Natural killer cell (primary cell): Measurements from ENCODE around the gene MYH10. TPM values are rescaled to one million over a fixed set of nuclear protein-coding genes. Genes with fewer than 3 reads are reported as not detected.

Source experiments
- ATAC-seq, 3 donors: fragments of 150-1000 bp in 2 of 3; fragments of 200-7000 bp in 1 of 3; cut with Tn5 transposase; 1 replicate in 1 of 3; 2 replicates in 2 of 3; pipeline ENCODE4 v1.10.0; 2021; ENCODE audit warnings: mild to moderate bottlenecking in 2 of 3, moderate library complexity in 2 of 3
- DNase-seq, 2 donors: peaks; one replicate each; pipeline versions ENCODE4 v3.0.0 to v3.0.0-alpha.2; 2013 to 2021; ENCODE audit warnings: mixed read lengths in 1 of 2
- H3K27ac ChIP-seq: one replicate; pipeline ENCODE4 v1.5.1; 2013; ENCODE audit warnings: mild to moderate bottlenecking, low read length
- H3K27me3 ChIP-seq: one replicate; pipeline ENCODE4 v1.6.1; 2013; ENCODE audit warnings: low read length; ENCODE audit not compliant: control insufficient read depth, insufficient read depth
- H3K36me3 ChIP-seq: one replicate; pipeline ENCODE4 v1.6.1; 2013; ENCODE audit warnings: low read length; ENCODE audit not compliant: control insufficient read depth, insufficient read depth
- H3K4me1 ChIP-seq: one replicate; pipeline ENCODE4 v1.6.1; 2013; ENCODE audit warnings: low read length; ENCODE audit not compliant: control insufficient read depth, insufficient read depth
- H3K4me3 ChIP-seq: one replicate; pipeline ENCODE4 v1.5.1; 2013; ENCODE audit warnings: low read length
- H3K9me3 ChIP-seq: one replicate; pipeline ENCODE4 v1.6.1; 2013; ENCODE audit warnings: low read length; ENCODE audit not compliant: control insufficient read depth, insufficient read depth
- H3K27ac Mint-ChIP-seq, 2 donors: one replicate each; pipeline ENCODE4 v1.8.0; 2022; ENCODE audit warnings: mild to moderate bottlenecking in 2 of 2, mixed read lengths in 2 of 2, moderate library complexity in 1 of 2
- H3K27me3 Mint-ChIP-seq, 2 donors: one replicate each; pipeline ENCODE4 v1.8.0; 2022; ENCODE audit warnings: low read depth in 2 of 2, mixed read lengths in 2 of 2
- H3K36me3 Mint-ChIP-seq: one replicate; pipeline ENCODE4 v1.8.0; 2022; ENCODE audit warnings: mixed read lengths
- H3K4me1 Mint-ChIP-seq, 2 donors: one replicate each; pipeline ENCODE4 v1.8.0; 2022; ENCODE audit warnings: mixed read lengths in 2 of 2
- H3K4me3 Mint-ChIP-seq: one replicate; pipeline ENCODE4 v1.8.0; 2022; ENCODE audit warnings: mild to moderate bottlenecking, moderate library complexity, mixed read lengths
- H3K9me3 Mint-ChIP-seq, 2 donors: one replicate each; pipeline ENCODE4 v1.8.0; 2022; ENCODE audit warnings: mixed read lengths in 2 of 2
- WGBS: methylation state at CpG from one replicate; pipeline ENCODE4 v1.1.7; 2013; ENCODE audit warnings: missing lambda C conversion rate; ENCODE audit not compliant: insufficient coverage; 5-methylcytosine and 5-hydroxymethylcytosine counted together
- intact Hi-C: fragments of 100-400 bp; cut with micrococcal nuclease; formaldehyde crosslinking; loops from one replicate; pipeline ENCODE4 v1.14.2; 2022
- total RNA-seq, 4 donors: library from RNA; stranded (reverse); fragments of 120-200 nt in 1 of 4; gene quantifications; one replicate each; pipeline versions ENCODE4 v1.2.3 to v1.2.4, GENCODE V29; 2013 to 2022
- TF ChIP-seq, protein P1 (sequence below): fragments of 200-600 bp; IDR thresholded peaks from one replicate; pipeline ENCODE4 v1.8.0; 2022; ENCODE audit warnings: antibody characterized with exemption

MYH10 gene
- total RNA-seq, 3 donors from 2014 or later (not counting 1 experiment from before 2014, with no cell fraction given), result 0.28 to 1.5 (median 1.0) TPM

DNA sequence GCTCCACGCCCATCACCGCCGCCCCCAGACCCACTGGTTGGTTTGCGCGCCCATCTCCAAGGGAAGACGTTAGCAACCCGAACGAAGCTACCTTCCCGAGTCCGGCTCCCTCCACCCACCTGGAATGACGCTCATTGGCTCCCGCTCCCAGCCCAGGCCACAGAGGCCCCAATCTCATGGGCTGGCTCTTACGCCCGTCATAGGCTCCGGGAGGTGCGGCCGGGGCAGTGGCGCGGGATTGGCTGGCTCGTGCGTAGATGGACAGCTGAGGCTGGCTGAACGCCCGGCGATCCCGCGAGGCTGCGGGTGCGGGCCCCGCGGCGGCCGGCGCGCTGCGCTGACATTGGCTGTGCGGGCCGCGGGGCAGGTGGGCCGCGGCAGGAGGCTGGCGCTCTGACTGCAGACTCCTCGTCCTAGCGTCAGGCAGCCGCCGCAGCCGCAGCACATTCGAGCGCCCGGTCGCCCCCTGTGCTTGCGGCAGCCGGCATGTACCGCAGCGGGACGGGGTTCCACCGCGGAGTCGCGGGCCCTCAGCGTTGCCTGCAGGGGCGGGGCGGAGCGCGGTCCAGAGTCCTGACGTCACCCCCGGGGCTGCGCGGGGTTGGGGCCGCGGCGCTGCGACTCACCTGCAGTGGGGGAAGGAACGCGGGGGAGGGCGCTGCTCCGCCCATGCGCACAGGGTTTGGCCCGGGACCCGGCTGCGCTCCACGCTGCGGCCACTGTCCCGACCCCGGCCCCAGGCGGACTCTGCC lies 453 bp upstream of the MYH10 start:
- DNase-seq, result peak; percentile 68 to 92
- peak overlapping the region in 1 of 2 donors; percentile 67 for H3K27ac Mint-ChIP-seq
- Histone ChIP-seq H3K4me3 (peak overlapping the region; percentile 33), H3K27ac (no peak overlapping the region), H3K9me3 (no peaks in the 10 kb centered on the region), H3K4me1 (peaks cover 20% of the 10 kb centered on the region), H3K36me3 (no peaks in the 10 kb centered on the region), H3K27me3 (peaks cover 36% of the 10 kb centered on the region)
- peak overlapping the region; percentile 91 for H3K4me3 Mint-ChIP-seq
- intact Hi-C loops, result no loop called here
- no peaks in the 10 kb centered on the region for H3K36me3 Mint-ChIP-seq
- under 1% methylated on average over 85 of the region's 85 CpGs for WGBS
- H3K27me3 Mint-ChIP-seq, result peaks cover 40 to 46% of the 10 kb centered on the region in 2 donors
- TF ChIP-seq, protein P1, sequence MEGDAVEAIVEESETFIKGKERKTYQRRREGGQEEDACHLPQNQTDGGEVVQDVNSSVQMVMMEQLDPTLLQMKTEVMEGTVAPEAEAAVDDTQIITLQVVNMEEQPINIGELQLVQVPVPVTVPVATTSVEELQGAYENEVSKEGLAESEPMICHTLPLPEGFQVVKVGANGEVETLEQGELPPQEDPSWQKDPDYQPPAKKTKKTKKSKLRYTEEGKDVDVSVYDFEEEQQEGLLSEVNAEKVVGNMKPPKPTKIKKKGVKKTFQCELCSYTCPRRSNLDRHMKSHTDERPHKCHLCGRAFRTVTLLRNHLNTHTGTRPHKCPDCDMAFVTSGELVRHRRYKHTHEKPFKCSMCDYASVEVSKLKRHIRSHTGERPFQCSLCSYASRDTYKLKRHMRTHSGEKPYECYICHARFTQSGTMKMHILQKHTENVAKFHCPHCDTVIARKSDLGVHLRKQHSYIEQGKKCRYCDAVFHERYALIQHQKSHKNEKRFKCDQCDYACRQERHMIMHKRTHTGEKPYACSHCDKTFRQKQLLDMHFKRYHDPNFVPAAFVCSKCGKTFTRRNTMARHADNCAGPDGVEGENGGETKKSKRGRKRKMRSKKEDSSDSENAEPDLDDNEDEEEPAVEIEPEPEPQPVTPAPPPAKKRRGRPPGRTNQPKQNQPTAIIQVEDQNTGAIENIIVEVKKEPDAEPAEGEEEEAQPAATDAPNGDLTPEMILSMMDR, result no peak
- no peaks in the 10 kb centered on the region for H3K9me3 Mint-ChIP-seq
- ATAC-seq, result peak; percentile 93 to 97 (median 97)
- peaks cover 0 to 17% of the 10 kb centered on the region in 2 donors for H3K4me1 Mint-ChIP-seq

DNA sequence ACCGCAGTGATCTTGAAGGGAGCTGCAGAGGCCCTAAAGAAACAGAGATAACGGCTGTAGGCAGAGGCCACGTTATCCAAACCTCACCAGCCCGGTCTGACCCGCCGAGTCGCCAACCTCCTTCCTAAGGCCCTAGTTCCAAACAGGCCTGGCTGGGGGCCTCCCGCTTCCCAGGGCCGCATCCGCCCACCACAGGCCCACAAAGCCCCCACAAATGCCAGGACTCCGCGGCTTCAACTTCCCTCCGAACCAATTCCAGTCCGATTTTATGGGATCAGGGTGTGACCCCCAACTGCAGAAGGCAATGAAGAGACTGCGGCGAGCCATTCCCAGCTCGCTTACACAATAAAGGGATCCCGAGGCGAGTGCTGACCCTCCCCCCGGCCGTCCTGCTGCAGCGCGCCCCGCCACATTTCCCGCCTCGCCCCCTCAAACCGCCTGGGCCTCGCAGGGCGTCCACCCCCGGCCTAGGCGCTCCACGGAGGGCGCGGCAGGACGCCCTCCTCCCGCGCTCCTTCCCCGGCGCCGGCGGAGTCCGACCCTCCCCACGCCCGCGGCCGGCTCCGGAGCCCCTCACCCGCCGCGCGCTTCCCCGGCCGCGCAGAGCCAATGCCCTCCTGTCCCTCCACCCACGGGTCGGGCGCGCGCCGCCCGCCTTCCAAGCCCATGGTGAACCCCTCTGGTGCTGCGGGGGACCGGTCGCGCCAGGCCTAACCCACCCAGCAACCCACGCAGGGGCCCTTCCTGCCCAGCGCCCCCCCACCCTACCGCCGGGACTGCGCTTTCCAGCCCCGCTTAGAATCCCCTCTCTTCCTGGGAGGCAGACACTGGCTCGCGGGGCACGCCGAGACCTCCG lies 926 bp downstream of the MYH10 start:
- Mint-ChIP-seq H3K27ac (no peak overlapping the region), H3K27me3 (peaks cover 37 to 47% of the 10 kb centered on the region in 2 donors), H3K4me3 (peak overlapping the region; percentile 91), H3K36me3 (no peaks in the 10 kb centered on the region), H3K9me3 (no peaks in the 10 kb centered on the region), H3K4me1 (peaks cover 0 to 17% of the 10 kb centered on the region in 2 donors)
- Histone ChIP-seq H3K27me3 (peaks cover 36% of the 10 kb centered on the region), H3K4me1 (peaks cover 20% of the 10 kb centered on the region), H3K36me3 (no peaks in the 10 kb centered on the region), H3K4me3 (peak overlapping the region; percentile 33), H3K27ac (no peak overlapping the region), H3K9me3 (no peaks in the 10 kb centered on the region)
- ATAC-seq (no peak), DNase-seq (peak in 1 of 2 donors; percentile 23)
- TF ChIP-seq, protein P1, result no peak
- 2% methylated on average over 75 of the region's 76 CpGs for WGBS
- intact Hi-C loops, result loop anchor here (10.0 kb wide), 1 partner anchor 65 kb away; no protein-coding TSS in a partner anchor

DNA sequence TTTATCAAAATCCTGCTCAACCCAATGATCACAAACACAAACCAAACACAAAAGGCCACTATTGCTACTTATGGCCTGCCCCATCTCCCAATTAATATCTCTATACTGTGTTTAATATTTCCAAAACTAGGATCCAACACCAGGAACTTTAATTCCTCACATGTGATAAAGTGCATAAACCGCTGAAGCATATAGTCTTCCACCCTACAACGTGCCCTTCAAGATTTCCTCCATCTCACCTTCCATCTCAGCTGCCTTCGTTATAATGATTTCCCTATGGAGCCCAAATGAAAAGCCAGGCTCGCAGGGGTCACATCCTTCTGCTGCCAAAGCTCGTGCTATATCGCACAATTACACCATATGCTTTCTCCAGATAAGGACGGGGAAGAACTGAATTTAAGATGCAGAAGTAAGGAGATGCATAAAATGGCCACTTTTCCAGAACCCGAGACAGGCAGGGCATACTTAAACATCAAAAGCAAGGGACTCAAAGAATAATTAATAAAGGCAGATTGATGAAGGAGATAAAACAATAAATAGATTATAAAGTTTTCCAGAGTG lies 1.8 kb downstream of the MYH10 start:
- no peak overlapping the region for H3K27ac Mint-ChIP-seq
- H3K4me3 ChIP-seq, result no peak overlapping the region
- ATAC-seq (no peak), DNase-seq (no peak)
- no peaks in the 10 kb centered on the region for H3K36me3 Mint-ChIP-seq
- peak overlapping the region; percentile 67 for H3K4me3 Mint-ChIP-seq
- intact Hi-C loops, result loop anchor here (10.0 kb wide), 1 partner anchor 64 kb away; no protein-coding TSS in a partner anchor
- H3K9me3 ChIP-seq, result no peaks in the 10 kb centered on the region
- WGBS, result 46% methylated on average over 8 of the region's 8 CpGs
- H3K27me3 ChIP-seq, result peaks cover 36% of the 10 kb centered on the region
- peaks cover 41 to 55% of the 10 kb centered on the region in 2 donors for H3K27me3 Mint-ChIP-seq
- H3K9me3 Mint-ChIP-seq, result no peaks in the 10 kb centered on the region
- H3K4me1 ChIP-seq, result peaks cover 20% of the 10 kb centered on the region
- H3K4me1 Mint-ChIP-seq, result peaks cover 0 to 17% of the 10 kb centered on the region in 2 donors
- no peak overlapping the region for H3K27ac ChIP-seq
- TF ChIP-seq, protein P1, result no peak
- H3K36me3 ChIP-seq, result no peaks in the 10 kb centered on the region
